ENCODE results near the gene COX6A2.
A peak's percentile ranks its signal among the peaks of the same experiment; 100 is the strongest.

COX6A2 gene

DNA sequence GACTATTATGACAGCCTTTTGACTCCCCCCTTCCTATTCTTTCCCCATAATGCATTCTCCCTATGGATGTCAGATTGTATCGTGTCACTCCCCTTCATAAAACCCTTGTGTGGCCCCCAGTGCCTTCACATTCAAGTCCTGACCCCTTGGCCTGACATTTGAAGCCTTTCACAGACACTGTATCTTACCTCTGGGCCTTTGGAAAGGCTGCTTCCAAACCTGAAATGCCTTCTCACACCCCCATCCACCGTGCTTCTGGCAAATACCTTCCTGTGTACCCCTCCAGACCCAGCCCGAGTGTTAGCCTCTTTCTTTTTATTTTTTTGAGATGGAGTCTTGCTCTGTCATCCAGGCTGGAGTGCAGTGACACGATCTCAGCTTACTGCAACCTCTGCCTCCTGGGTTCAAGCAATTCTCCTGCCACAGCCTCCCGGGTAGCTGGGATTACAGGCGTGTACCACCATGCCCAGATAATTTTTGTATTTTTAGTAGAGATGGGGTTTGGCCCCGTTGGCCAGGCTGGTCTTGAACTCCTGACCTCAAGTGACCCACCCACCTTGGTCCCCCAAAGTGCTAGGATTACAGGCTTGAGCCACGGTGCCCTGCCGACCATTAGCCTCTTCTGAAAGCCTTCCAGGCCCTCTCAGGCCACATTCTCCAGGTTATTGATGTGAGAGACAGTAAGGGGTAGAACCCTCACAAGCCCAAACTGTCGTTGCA, 33.2 kb upstream of the COX6A2 start:
- no peak for TF ChIP-seq ZFX (IDR thresholded peaks at IDR 0.05)
- TF ChIP-seq, protein P1, sequence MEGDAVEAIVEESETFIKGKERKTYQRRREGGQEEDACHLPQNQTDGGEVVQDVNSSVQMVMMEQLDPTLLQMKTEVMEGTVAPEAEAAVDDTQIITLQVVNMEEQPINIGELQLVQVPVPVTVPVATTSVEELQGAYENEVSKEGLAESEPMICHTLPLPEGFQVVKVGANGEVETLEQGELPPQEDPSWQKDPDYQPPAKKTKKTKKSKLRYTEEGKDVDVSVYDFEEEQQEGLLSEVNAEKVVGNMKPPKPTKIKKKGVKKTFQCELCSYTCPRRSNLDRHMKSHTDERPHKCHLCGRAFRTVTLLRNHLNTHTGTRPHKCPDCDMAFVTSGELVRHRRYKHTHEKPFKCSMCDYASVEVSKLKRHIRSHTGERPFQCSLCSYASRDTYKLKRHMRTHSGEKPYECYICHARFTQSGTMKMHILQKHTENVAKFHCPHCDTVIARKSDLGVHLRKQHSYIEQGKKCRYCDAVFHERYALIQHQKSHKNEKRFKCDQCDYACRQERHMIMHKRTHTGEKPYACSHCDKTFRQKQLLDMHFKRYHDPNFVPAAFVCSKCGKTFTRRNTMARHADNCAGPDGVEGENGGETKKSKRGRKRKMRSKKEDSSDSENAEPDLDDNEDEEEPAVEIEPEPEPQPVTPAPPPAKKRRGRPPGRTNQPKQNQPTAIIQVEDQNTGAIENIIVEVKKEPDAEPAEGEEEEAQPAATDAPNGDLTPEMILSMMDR (conservative IDR thresholded peaks at IDR 0.05), result no peak

DNA sequence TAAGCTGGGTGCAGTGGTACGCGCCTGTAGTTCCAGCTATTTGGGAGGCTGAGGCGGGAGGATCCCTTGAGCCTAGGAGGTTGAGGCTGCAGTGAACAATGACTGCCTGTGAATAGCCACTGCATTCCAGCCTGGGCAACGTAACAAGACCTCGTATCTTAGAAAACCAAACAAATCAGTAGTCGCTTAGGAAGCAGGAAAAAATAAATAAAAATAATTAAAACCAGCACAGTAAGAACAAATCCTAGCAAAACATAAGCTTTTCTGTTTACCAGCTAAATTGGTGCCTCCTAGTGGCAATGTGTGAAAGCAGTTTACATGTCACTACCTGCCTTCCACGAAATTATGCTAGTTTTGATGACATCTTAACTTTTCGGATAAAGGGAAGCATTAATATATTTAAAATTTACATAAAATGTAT, 32.4 kb upstream of the COX6A2 start:
- peak overlapping the region; percentile 97 for H3K27ac ChIP-seq

More for the DNA sequence above, 33.2 kb upstream of the COX6A2 start:
- H3K27ac ChIP-seq, result no peak overlapping the region

DNA sequence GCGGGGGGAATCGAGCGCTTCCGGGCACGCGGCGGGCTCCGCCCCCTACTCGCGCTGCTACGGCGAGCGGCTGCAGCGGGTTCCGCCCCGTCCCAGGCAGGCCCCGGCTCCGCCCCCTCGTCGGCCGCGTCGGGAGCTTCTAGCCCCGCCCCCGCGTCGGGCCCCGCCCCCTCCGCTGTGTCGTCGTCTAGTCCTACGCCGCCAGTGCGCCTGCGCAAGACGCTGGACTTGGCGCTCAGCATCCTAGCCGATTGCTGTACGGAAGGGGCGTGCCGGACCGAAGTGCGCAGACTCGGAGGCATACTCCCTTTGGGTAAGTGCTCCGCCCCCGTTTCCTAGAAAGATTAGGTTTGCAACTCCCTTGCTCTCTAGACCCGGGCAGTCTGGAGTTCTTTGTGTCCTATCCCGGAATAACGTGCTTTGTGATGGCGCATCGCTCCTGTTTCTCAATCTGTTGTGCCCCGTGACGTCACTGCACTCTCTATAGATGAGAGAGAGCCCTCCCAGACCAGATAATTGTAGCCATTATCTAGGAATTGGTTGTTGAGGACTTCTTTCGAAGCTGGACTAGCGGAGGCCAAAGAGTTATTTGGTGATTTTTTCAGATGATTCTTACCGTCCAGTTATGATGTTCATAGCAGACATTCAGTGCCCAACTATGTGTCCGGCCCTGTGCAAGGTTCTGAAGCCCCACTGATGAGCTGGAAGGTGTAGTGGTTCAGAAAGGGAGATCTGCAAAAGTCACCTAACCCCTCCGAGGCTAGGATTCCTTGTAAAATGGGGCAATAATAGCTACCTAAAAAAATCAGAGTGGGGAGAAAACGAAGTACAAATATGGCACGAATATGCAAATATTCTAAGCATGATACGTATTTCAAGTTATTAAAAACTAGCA, 31.8 kb upstream of the COX6A2 start:
- H3K27ac ChIP-seq, result peak overlapping the region; percentile 97
- TF ChIP-seq, protein P1 (conservative IDR thresholded peaks at IDR 0.05), result no peak
- TF ChIP-seq ZFX (IDR thresholded peaks at IDR 0.05), result no peak

More for the DNA sequence above, 32.4 kb upstream of the COX6A2 start:
- no peak for TF ChIP-seq ZFX (IDR thresholded peaks at IDR 0.05)
- TF ChIP-seq, protein P1 (conservative IDR thresholded peaks at IDR 0.05), result peak; percentile 86

DNA sequence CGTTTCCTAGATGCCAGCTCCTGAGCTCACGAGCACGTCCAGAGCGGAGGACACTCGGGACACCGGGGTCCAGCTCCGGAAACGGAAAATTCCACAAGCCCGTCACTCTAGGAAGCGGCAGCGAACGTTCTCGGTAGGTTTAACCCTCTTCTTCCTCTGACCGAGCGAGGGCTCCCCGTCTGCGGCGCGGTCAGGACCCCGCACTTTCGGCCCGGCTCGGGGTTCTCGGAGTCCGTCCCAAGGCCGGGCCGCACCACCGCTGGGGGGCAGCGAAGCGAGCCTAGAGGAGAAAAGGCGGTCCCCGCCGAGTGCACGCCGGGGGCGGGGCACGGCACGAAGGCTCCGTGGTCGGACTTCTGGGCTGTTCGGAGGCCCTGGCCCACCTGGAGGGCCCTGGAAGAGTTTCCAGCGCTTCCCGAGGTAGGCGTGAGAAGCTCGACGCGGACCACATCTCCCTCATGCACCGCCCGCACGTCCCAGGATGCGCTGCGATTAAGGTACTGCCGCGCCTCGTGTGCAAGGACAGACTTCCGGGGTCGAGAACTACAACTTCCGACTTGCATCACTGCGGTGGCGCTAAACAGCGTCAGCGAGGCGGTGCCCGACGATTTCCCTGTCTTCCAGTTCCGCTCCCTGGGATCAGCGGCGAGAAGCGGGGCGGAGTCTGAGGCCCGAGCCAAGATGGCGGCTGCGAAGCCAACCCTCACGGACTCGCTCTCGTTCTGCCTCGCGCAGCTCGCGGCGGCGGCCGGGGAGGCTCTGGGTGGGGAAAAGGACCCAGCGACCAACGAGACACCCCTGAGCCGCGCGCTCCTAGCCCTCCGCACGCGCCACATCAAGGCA, 30.9 kb upstream of the COX6A2 start, which contains the start of gene ARMC5:
Gene ARMC5 (plus strand): TSS at position 658 of the 843 bp plus-strand sequence. CDS start 24 bp downstream, at position 682.
- TF ChIP-seq, protein P1 (conservative IDR thresholded peaks at IDR 0.05), result peak; percentile 79
- TF ChIP-seq ZFX (IDR thresholded peaks at IDR 0.05), result peak; percentile 57; the same call in 1 of the 2 replicates
- peak within 1 kb of the TSS; percentile 97 for H3K27ac ChIP-seq

DNA sequence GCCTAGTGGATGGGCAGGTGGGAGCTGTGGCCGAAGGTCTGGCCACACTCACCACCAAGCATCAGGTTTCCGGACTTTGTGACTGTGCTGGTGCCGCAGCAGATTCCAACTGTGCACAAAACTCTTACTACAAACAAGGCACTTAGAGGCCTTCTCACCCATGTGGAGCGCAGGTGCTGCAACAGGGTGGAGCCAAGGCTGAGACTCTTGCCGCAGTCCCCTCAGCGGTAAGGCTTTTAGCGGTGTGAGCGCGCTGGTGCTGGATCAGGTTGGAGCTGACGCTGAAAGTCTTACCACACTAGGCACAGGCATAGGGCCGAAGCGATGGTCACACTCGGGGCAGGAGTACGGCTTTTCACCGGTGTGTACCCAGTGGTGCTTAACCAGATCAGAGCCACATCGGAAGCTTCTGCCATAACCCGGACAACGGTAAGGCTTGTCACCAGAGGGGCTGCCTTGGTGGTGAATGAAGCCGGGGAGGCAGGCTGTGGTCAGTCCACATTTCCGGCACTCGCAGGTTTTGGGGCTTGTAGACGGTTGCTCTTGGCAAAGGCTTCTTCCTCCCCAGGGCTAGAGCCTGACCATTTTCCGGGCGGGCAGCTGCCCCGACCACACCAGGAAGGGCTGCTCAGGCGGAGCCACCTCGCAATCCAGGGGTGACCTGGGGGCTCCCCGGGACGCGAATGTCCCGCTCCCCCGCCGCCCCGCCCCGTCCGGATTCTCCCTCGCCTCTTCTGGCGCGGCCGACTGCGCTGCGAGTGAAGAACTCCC, 30.1 kb upstream of the COX6A2 start:
- no peak for TF ChIP-seq ZFX (IDR thresholded peaks at IDR 0.05)
- TF ChIP-seq, protein P1 (conservative IDR thresholded peaks at IDR 0.05), result no peak

DNA sequence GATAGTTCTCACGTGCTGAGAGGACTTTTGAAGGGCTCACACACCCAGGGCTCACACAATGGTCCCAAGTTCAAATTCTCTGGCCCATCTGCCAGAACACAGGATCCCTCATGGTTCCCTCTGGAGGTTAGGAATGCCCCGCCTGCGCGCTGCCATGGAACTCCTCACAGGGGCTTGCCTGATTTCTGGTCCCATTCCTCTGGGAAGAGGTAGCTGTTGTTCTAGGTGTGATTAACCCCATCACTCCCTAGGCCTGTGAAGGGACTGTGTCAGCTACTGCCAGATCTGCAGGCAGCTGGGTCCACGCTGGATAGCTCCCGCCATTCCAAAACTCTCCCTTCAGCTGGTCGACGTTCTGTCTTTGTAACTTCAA, 28.8 kb upstream of the COX6A2 start:
- H3K27ac ChIP-seq, result no peak overlapping the region; the same call in 1 of the 2 replicates
- no peak for TF ChIP-seq ZFX (IDR thresholded peaks at IDR 0.05)
- TF ChIP-seq, protein P1 (conservative IDR thresholded peaks at IDR 0.05), result no peak

More for the DNA sequence above, 30.1 kb upstream of the COX6A2 start:
- H3K27ac ChIP-seq, result peak overlapping the region; percentile 97
